GM19372 (cell line): ENCODE results near the gene CNTFR.
"Not testable (repeated sequence)": the region's sequence is repeated elsewhere in the genome, so short reads cannot be mapped to it uniquely, and the experiment has no call there.

Source experiments
- ATAC-seq: cut with Tn5 transposase; IDR thresholded peaks from one replicate; pipeline ENCODE4 v1.9.1; 2021; ENCODE audit warnings: mild to moderate bottlenecking, low read depth, moderate library complexity; ENCODE audit not compliant: unreplicated experiment

The CNTFR gene

GRCh38 chr9:34589636-34590380 is at the start of gene CNTFR:
Gene CNTFR (minus strand): TSS chr9:34589724. CDS start chr9:34568981, 20,743 bp downstream.
- ATAC-seq = no peak

- not testable (repeated sequence) for ATAC-seq
Observed at GRCh38 chr9:34639322-34639721, 49.8 kb upstream of the CNTFR start.

- ATAC-seq = no peak
Observed at GRCh38 chr9:34638138-34638445, 48.6 kb upstream of the CNTFR start.

- peak; percentile 83 for ATAC-seq
Observed at GRCh38 chr9:34637356-34638137, 48.0 kb upstream of the CNTFR start, which contains the start of gene SIGMAR1. Gene SIGMAR1 (minus strand): TSS chr9:34637787. CDS start chr9:34637697, 90 bp downstream.

GRCh38 chr9:34636791-34637355 is 47.3 kb upstream of the CNTFR start:
- ATAC-seq = no peak

GRCh38 chr9:34635556-34635955 is 46.0 kb upstream of the CNTFR start:
- ATAC-seq = no peak

- ATAC-seq = no peak
Observed at GRCh38 chr9:34634551-34635248, 45.2 kb upstream of the CNTFR start.

- ATAC-seq = no peak
Observed at GRCh38 chr9:34633851-34634550, 44.5 kb upstream of the CNTFR start.

- ATAC-seq = no peak
Observed at GRCh38 chr9:34633166-34633565, 43.6 kb upstream of the CNTFR start.

- ATAC-seq = no peak
Observed at GRCh38 chr9:34630402-34631154, 41.1 kb upstream of the CNTFR start.

- no peak for ATAC-seq
Observed at GRCh38 chr9:34629491-34629808, 39.9 kb upstream of the CNTFR start.

GRCh38 chr9:34628656-34629490 is 39.3 kb upstream of the CNTFR start, which contains the start of gene ARID3C:
Gene ARID3C (minus strand): TSS chr9:34629066. CDS start chr9:34628014, 1,052 bp downstream.
- no peak for ATAC-seq

GRCh38 chr9:34627716-34628655 is 38.5 kb upstream of the CNTFR start:
- no peak for ATAC-seq

- ATAC-seq = no peak
Observed at GRCh38 chr9:34625186-34625486, 35.6 kb upstream of the CNTFR start.

- no peak for ATAC-seq
Observed at GRCh38 chr9:34624475-34625185, 35.1 kb upstream of the CNTFR start.

GRCh38 chr9:34623374-34624235 is 34.1 kb upstream of the CNTFR start:
- no peak for ATAC-seq
